Measurements from ENCODE around the gene SCMH1.
"Not testable (repeated sequence)": the region's sequence is repeated elsewhere in the genome, so short reads cannot be mapped to it uniquely, and the experiment has no call there.

The SCMH1 gene

DNA sequence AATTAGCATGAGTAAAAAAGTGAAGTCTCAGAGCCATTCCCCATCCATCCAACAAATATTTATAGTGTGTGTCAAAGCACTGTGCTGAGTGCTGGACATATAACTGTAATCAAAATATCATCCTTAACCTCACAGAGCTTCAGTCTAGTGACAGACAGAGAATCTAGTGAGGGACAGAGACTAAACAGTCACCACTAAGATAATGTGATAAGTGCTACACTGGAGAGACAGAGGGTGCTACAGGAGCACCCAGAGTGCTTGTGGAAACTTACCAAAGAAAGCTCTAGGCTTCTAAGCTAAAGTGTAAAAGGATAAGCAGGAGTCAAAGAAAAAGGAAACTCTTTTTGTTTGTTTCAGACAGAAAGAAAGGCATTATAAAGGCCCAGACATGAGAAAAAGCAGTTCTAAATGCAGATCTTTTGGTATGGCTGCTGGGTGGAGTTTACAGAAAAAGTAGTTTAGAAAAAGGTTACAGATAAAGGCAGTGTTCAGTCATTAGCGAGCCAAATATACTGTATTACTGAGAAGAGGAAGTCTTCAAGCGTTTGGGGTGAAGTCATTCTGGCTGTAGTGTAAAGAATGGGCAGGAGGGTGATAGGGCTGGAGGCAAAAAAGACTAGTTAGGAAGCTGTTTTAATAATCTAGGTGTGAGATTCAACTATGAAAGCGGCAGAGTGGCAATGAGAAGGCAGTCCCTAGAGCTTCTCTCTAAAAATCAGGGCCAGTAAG is 83.8 kb downstream of the SCMH1 start:
- DNase-seq (ENCODE audit: low read depth in 3 of 3, low spot score in 1 of 3) = no peak

DNA sequence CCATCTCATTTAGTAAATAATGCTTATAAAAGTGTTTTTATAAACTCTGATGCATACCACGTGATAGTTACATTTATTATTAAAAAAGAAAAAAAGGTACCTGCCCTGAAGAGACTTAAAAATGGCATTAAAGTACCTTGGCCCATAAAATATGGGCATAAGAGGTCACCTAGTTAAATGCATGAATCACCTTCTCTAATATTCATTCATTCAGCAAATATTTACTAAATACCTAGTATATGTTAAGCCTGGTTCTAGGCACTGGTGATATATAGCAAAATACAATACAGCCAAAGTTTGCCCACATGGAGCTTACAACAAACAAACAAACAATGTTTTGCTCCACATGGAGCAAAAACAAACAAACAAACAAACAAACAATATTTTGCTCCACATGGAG is 87.0 kb downstream of the SCMH1 start:
- DNase-seq (ENCODE audit: low read depth in 3 of 3, low spot score in 1 of 3) = no peak

DNA sequence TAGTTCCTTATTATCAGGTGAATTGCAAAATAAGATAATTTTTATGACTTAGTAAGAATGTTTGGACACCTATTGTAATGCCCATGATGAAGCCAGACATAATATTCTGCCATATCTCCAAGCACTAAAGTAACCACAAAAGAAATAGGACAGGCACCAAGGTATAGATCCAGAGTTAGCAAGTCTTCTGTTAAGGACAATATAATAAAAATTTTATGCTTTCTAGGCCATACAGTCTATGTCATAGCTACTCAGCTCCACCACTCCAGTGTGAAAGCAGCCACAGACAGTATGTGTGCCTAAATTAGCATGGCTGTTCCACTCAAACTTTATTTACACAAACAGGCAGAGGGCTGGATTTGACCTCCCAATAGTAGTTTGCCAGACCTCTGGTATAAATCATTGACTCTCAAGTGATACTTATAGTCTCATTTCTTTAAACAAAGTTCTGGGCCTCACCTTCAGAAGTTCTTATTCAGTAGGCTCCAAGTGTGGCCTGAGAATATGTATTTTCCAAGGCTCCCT is 88.3 kb downstream of the SCMH1 start:
- no peak for DNase-seq (ENCODE audit: low read depth in 3 of 3, low spot score in 1 of 3)

DNA sequence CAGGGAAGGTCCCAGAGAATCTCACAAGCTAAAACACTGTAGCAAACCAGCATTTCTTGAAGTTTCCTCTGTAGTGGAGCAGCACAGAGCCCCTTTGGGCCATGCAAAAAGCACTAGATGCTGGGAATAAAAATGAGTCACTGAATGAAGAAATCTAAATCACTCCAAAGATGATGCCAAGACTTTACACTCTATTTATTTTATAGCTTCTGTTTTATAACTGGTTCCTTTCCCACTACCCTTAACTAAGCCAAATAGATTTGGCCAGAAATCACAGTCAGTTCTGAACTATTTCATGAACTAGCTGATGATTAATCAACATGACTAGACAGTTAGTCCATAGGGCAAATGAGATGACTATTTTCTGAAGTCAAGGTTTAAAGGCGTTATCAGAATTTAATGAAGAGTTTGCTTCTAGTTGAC is 89.5 kb downstream of the SCMH1 start:
- no peak for DNase-seq (ENCODE audit: low read depth in 3 of 3, low spot score in 1 of 3)

DNA sequence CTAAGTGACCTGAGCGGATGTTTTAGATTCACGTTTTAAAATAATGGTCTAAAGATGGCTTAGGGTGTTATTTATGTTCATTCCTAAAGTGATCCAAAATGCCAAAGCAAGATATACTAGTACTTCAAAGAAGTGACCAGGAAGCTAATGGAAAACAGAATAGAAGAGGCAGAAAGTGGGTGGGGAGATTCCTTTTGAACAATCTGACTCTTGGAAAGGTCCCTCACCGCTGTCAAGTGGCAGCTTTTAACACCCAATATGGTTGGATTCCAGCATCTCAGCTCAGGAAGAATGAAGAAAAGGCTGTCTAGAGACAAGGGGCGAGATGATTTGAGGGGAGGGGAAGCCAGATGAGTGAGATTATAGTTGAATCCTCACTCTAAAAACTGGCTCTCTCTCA is 90.3 kb downstream of the SCMH1 start:
- DNase-seq (ENCODE audit: low read depth in 3 of 3, low spot score in 1 of 3) = no peak

DNA sequence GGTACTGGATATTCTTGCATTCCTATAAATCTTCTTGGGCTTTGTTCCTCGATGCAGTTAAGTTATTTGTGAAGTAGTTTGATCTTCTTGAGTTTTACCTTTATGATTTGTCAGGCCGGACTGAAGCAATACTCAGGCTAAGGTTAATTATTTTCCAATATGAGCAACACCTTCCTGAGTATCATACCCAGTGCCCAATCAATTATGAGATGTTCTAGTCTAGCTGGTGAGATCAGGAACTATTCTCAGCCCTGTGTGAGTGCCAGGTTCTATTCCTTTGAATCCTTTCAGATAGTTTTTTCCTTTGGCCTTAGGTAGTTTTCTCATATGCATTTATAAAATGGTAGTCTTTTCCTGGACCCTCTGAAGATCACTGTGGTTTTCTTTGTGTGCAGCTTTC is 92.5 kb downstream of the SCMH1 start:
- no peak for DNase-seq (ENCODE audit: low read depth in 3 of 3, low spot score in 1 of 3)

DNA sequence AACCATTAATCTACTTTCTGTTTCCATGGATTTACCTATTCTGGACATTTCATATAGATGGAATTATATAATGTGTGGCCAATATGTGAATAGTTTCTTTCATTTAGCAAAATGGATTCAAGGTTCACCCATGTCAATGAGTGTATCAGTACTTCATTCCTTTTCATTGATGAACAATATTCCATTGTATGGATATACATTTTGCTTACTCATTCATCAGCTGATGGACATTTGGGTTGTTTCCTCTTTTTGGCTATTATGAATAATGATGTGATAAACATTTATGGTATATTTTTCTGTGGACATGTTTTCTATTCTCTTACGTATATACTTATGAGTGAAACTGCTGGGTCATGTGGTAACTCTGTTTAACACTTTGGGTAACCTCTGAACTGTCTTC is 97.8 kb downstream of the SCMH1 start:
- no peak for DNase-seq (ENCODE audit: low read depth in 3 of 3, low spot score in 1 of 3)

DNA sequence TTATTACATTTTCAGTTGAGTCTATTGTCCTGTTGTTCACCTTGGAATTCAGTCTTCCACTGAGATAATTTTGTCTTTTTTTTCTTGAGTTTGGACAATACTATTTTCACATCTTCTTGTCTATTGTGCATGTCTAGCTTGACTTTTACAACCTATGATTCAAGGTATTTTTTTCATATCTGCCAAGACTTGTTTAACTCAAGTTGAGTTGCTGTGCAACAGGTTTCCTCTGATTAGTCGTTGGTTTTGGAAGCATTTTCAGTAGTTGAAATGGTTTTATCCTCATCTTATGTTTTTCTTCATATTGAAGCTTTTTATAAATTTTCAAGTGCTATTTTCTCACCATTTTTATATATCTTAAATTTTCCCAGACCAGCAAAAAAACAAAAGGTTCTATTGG is 103.6 kb downstream of the SCMH1 start:
- no peak for DNase-seq (ENCODE audit: low read depth in 3 of 3, low spot score in 1 of 3)

DNA sequence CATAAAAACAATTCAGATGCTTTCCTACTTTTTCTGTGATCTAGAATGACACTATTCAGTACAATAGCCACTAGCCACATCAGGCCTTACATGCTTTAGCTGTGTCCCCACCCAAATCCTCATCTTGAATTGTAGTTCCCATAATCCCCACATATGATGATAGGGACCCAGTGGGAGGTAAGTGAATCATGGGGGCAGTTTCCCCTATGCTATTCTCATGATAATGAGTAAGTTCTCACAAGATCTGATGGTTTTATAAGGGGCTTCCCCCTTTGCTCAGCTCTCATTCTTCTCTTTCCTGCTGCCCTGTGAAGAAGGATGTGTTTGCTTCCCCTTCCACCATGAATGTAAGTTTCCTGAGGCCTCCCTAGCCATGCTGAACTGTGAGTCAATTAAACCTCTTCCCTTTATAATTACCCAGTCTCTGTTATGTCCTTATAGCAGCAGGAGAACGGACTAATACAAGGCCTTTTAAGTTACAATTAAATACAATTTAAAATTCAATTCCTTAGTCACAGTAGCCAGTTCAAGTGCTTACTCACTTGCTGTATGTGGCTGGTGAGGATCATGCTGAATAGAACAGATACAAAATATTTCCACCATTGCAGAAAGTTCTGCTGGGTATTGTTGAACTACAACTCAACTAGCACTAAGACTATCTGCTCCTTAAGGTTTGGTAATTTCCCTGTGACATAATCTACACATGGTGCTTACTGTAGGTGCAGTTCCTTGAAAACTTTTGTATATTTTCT is 106.7 kb downstream of the SCMH1 start:
- DNase-seq (ENCODE audit: low read depth in 3 of 3, low spot score in 1 of 3) = no peak

DNA sequence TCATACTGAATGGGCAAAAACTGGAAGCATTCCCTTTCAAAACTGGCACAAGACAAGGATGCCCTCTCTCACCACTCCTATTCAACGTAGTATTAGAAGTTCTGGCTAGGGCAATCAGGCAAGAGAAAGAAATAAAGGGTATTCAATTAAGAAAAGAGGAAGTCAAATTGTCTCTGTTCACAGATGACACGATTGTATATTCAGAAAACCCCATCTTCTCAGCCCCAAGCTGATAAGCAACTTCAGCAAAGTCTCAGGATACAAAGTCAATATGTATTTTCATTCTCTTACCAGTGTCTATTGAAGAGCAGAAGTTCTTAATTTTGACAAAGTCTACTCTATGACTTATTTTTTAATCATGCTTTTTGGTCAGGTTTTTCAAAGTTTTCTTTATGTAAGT is 107.8 kb downstream of the SCMH1 start:
- DNase-seq (ENCODE audit: low read depth in 3 of 3, low spot score in 1 of 3) = not testable (repeated sequence)

DNA sequence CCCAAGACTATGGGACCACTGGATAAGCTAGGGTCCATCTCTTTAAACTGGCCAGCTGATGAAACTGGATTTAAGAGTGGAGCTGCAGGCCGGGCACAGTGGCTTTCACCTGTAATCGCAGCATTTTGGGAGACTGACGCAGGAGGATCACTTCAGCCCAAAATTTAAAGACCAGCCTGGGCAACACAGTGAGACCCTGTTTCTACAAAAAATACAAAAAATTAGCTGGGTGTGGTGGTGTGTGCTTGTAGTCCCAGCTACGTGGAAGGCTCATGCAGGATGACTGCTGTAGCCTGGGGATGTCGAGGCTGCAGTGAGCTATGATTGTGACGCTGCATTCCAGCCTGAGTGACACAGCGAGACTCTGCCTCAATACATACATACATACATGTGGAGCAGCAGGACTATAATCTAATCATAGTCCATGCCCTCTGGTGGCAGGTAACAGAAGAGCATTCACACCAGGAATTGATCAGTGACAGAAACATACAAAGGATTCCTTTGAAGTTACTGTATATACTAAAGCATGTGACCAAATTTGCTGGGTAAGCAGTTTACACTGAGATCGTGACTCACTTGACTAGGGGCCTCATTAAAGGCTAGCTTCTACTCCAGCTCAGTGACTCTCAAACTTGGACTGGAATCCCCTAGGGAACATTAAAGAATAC is 119.1 kb downstream of the SCMH1 start:
- no peak for DNase-seq (ENCODE audit: low read depth in 3 of 3, low spot score in 1 of 3)

DNA sequence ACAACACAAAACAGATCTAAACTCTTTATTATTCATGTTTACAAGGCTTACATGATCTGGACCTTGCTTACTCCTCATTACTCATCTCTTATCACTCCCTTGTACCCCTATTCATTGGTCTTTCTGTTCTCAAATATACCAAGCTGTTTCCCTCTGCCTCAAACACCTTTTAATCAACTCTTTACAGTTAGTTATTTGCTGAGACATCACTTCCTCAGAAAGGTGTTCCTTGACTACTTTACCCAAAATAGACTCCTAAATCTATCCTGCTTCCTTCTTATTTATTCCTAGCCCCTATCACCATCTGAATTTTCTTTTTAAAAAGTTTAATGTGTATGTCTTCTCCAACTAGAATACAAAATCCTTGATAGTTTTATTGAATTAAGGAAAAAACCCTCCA is 120.0 kb downstream of the SCMH1 start:
- no peak for DNase-seq (ENCODE audit: low read depth in 3 of 3, low spot score in 1 of 3)

DNA sequence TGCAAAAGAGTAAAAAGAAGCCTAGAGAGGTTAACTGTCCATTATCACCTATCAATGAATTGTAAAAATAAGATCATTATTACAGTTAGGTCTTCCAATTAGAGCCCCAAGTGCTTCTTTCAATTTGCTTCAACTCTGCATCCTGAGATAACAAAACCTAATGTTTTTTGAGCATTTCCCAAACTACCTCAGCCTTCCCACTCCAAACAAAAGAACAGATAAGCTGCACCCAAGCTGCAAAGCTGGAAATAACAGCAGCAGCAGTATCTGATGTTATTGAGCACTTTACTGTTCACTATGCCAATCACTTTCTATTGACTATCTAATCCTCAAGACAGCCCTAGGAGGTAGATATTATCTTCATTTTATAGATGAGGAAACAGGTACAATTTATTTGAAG is 123.5 kb downstream of the SCMH1 start:
- no peak for DNase-seq (ENCODE audit: low read depth in 3 of 3, low spot score in 1 of 3)

DNA sequence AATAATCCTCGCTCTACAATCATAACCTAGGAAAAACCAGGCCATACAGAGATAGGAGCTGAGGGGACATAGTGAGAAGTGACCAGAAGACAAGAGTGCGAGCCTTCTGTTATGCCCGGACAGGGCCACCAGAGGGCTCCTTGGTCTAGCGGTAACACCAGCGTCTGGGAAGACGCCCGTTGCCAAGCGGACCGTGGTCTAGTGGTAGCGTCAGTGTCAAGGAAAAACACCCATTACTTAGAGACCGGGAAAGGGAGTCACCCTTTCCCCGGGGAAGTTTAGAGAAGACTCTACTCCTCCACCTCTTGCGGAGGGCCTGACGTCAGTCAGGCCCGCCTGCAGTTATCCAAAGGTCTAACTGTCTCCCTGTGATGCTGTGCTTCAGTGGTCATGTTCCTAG is 124.9 kb downstream of the SCMH1 start:
- DNase-seq (ENCODE audit: low read depth in 3 of 3, low spot score in 1 of 3) = not testable (repeated sequence)

DNA sequence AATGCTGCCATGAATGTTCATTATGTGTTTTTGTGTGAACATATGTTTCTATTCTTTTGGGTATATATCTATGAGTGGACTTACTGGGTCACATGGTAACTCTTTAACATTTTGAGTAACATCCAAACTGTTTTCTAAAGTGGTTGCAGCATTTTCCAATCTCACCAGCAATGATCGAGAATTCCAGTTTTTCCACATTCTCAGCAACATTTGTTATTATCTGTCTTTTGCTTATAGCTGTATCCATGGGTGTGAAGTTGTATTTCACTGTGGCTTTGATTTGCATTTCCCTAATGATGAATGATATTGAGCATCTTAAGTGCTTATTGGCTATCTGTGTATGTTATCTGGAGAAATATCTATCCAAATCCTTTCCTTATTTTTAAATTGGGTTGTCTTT is 131.4 kb downstream of the SCMH1 start:
- DNase-seq (ENCODE audit: low read depth in 3 of 3, low spot score in 1 of 3) = no peak

DNA sequence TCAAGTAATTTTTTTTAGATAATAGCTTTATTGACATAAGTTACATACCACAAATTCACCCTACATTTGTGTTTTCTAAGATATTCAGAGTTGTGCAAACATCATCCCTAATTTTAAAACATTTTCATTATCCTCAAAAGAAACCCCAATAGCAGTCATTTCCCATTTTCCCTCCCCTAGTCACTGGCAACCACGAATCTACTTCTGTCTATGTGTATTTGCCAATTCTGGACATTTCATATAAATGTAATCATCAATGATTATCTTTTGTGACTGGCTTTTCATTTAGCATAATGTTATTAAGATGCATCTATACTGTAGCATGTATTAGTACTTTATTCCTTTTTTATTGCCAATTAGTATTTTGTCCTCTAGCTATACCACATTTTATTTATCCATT is 131.8 kb downstream of the SCMH1 start:
- DNase-seq (ENCODE audit: low read depth in 3 of 3, low spot score in 1 of 3) = no peak

DNA sequence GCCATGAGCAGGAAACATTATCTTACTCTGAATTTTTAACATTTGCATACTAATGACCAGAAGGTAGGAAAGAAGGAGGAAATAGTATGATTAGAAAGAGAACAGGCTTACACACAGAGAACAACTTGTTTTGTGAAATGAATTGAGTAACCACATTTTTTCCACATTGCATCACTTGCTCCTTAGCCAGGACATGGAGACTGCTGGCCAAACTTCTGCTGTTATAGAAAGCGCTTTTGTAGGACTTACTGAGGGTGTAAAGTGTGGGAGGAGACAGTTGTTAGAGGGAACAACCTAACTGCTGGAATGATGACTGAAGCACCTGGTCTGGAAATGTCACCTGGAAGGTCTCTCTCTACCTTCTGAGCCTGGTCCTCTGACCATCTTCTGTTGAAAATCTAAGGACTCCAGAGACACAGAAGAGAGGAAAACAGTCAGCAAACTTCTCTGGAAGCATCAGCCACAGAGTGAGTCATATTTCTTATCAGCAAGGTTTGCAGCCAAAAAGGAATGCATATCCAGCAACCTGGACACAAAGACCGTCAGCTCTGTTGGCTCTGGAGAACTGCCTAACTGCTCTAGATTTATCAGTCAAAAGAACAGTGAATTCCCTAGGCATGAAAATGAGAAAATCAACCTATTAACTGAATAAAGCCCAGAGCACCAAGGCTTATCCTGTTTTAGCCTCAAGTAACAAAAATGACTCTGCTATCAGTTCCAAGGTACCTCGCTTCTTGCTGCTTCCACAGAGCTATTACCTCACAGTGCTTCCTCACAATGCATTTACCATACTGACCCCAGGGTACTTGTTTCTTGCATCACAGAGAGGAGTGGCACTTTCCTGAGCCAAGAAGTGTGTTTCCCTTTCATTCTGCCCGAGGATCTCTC is 132.6 kb downstream of the SCMH1 start:
- DNase-seq (ENCODE audit: low read depth in 3 of 3, low spot score in 1 of 3) = no peak

DNA sequence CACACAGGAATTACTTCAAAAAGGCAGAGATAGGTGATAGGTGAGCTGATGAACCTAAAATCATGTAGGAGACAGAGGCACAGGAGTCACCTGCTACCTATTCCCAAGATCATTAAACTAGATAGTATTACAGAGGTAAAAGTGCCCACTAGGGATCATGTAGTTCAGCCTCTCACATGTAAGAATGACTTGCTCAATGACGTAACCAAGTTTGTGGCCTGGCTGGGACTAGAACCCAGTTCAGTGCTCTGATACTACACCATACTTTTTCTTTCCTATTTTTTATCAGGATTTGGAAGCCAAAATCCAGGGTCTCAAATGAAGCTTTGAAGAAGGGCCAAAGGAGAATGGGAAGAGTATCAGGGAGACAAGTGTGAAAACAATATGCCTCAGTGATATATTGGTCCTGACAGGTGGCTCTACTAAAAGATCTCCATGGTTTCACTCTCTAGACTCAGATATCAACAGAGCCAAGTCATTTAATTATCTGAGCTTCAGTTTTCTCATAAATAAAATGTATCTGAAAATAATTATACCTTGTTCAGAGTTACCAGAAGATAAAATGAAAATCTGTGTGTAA is 133.3 kb downstream of the SCMH1 start:
- DNase-seq (ENCODE audit: low read depth in 3 of 3, low spot score in 1 of 3) = no peak

DNA sequence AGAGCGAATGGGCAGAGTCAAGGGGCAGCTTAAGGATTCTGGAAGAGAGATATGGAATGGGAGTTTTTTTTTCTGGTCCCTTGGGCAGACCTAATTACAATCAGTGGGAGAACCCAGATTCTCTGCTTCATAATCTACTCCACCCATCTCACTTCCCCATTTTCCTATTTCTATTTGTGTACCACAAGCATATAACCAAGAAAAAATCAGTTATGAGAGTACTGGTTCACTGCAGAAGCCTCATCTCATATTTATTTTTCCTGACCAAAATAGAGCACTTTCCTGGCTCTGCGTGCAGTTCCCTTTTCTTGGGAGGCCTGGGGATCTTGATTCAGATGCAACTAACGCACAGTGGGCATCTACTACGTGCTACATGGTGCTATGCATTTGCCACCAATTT is 138.3 kb downstream of the SCMH1 start:
- no peak for DNase-seq (ENCODE audit: low read depth in 3 of 3, low spot score in 1 of 3)

DNA sequence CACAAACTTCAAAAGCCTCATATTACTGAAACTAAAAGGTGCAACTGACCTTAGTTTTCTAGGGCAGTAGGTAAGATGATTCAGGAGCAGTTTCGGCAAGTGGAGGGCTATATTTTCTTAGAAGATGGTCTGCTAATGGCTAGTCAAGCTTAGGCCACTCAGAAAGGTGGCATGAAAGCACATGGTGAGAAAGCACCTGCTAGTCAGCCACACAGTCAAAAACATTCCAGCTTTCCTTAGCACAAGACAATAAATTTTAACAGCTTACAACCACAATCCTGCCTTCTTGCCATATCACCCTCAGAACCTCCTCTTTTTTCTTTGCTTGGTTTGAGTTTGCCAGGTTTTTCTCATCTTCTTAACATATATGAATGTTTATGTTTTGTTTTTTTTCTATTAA is 139.5 kb downstream of the SCMH1 start:
- no peak for DNase-seq (ENCODE audit: low read depth in 3 of 3, low spot score in 1 of 3)
